GM12873 (cell line): ENCODE data around the gene ITPRIP.

Experiments
- TF ChIP-seq, protein P1 (sequence below): IDR thresholded peaks from 2 replicates; pipeline ENCODE4 v1.5.1; 2012; ENCODE audit warnings: low read depth, mild to moderate bottlenecking, moderate library complexity, low read length, control low read depth; ENCODE audit not compliant: insufficient read depth; ENCODE audit errors: missing control alignments

Gene ITPRIP

DNA sequence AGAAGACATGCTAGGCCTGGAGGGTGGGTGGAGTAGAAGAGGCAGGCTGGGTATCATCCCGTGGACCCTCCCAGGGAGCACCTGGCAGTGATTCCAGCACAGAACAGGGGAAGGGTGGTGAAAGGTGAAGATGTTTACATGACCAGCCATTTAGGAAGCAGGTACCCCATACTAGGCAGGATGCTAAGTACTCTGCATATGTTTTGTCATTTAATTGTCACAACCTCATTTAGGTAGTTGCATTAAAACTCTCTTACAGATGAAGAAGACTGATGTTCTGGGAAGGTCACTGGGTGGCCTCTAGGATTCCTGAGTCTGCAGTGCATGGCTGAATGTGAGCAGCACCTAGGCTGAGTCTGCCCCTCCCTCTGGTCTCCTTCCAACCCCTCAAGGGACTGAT is 15.2 kb downstream of the ITPRIP start:
- TF ChIP-seq, protein P1, sequence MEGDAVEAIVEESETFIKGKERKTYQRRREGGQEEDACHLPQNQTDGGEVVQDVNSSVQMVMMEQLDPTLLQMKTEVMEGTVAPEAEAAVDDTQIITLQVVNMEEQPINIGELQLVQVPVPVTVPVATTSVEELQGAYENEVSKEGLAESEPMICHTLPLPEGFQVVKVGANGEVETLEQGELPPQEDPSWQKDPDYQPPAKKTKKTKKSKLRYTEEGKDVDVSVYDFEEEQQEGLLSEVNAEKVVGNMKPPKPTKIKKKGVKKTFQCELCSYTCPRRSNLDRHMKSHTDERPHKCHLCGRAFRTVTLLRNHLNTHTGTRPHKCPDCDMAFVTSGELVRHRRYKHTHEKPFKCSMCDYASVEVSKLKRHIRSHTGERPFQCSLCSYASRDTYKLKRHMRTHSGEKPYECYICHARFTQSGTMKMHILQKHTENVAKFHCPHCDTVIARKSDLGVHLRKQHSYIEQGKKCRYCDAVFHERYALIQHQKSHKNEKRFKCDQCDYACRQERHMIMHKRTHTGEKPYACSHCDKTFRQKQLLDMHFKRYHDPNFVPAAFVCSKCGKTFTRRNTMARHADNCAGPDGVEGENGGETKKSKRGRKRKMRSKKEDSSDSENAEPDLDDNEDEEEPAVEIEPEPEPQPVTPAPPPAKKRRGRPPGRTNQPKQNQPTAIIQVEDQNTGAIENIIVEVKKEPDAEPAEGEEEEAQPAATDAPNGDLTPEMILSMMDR = no peak

DNA sequence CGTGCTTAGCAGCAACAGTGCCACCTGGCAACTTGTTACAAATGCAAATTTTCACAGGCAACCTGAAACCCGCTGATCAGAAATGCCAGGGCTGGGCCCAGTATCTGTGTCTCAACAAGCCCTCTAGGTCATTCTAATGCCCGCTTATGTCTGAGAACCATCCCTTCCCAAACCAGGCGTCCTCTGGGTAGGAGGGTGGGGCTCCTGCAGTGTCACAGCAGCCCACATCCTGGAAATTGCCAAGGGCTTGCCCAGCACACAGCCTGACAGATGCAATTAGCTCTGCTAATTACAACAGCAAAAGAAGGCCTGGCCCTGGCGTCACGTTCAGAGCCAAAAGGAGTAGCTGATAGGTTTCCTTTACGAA is 15.9 kb downstream of the ITPRIP start:
- TF ChIP-seq, protein P1 = no peak

DNA sequence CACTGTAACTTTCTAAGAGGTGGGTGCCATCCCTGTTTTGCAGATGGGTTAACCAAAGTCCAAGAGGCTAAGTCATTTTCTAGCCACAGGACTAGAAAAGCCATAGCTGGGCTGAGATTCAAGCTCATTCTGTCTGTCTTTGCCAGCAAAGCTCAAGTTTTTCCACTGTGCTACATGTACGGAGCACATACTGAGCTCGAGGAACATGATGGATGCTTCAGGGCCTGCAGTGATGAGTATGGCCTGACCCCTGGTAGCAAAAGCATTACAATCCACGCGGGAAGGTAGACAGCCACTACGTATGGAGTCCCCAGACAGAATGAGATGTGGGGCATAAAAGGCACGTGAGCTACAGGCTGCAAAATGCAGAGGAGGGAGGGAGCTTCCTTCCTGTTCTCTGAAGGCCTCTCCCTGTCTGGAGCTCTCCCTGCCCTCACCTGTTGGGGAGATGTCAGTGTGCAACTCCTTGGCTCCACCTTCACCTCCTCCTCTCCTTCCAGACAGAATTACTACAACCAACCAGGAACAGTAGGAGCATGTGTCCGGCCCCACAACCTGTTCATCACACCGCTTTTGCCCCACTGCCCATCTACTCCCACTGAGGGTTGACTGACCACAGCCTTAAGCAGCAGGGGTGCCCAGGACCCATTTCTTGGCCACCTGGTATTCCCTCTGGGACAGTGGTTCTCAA is 16.4 kb downstream of the ITPRIP start:
- TF ChIP-seq, protein P1 = no peak

DNA sequence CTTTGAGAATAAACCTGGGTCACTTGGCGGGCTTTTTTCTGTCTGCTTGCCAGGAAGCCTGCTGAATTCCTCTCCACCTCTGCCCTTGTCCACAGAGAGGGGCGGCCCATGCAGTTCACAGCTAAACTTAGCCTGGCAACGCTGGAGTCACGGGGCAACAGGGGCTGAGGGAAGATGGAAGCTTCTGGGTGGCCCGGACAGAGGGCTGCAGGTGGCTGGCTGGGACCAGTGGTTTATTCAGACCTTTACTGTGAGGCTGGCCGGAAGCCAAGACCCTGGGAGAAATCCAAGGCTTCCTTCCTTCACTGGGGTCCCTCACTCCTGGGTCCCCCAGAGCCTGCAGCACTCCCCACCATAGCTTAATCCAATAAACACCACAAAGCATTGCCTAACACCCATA is 17.0 kb downstream of the ITPRIP start:
- TF ChIP-seq, protein P1 = no peak

DNA sequence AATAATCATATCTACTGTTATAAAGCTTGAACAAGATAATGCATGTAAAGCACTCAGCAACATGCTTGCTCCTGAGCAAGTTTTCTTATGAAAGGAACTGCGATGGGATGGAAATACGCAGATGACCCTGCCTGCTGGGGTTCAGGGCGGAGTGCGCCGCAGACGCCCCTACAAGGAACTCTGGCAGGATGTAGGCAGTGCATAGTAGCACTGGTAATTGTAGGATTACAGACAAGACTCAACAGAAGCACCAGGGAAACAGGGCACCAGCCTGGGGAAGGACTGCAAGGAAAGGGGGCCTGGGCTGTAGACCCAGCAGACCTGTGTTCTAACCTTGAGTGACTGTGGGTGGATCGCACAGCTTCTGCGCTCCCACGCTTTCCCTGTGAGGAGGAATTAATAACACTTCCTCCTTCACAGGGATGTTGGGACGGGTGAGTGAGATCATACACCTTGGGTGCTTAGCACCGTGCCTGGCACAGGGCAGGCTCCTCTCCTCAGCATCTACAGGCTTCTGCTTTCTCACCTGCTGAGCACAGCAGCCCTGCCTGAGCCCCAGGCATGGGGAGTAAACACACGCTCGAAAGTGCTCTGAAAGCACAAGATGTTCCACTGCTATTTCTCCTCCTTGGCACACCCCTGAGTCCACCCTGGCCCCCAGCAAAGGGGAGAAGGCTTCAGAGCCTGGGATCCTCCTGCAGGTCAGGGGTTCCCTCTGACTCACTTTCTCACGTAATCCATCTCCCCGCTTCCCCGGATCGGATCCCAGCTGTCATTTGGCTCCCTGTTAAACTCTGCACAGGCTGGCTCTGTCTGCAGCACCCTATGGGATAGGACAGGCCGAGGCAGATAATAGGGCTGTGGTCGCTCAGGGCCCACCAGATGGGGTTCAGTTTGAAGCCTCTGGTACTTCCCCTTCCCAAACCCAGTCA is 19.2 kb downstream of the ITPRIP start:
- TF ChIP-seq, protein P1 = no peak

DNA sequence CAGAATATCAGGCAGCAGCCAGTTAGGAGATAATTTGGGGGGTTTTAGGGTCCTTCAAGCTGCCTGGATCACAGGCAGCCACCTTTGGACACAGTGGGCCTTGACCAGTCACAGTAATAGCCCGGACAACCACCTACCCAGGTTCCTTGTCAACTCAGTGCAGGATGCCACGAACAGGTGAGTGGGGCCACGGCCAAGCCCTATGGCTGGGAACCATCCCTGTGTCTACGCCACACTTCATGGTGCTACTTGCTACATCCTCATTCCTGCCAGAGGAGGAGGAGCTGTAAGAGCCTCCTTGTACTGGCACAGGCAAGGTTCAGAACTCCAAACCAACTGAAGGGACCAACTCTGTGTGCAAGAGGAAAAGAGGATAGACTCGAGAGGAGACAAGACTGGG is 19.9 kb downstream of the ITPRIP start:
- TF ChIP-seq, protein P1 = no peak

DNA sequence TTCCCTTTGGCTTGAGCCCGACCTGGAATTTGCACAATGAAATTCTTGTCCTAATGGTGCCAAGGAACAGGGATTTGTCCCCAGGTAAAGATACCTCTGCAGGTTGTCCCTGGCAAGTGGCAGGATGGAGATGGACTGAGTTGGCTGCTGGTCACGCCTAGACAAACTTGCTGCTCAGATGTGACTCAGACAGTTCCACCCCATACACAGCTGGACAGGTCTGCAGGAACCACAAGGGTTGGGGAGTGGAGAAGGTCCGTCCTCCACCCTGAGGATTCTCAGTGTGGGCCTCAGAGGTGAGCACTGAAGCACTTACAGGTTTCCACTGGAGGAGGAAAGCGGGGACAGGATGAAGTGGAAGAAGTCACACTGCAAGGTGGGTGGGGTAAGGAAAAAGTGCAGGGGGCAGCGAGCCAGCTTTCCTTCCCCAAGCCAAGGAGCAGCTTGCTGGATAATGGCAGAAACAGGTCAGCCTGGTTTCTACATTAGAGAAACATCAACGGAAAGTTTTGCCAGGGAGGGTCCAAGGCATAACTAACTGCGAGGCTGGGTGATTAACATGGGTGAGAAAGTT is 20.5 kb downstream of the ITPRIP start:
- TF ChIP-seq, protein P1 = no peak
